Breast epithelium (tissue), 3 donors: ENCODE measurements around the gene MDH1B.

Experiments used
- CTCF ChIP-seq, 3 donors: fragments of 450-650 bp; IDR thresholded peaks; one replicate each; pipeline ENCODE4 v1.5.1; 2016 to 2017; ENCODE audit warnings: antibody characterized with exemption in 3 of 3, mild to moderate bottlenecking in 3 of 3, moderate library complexity in 3 of 3
- POLR2AphosphoS5 ChIP-seq, 3 donors: sonication (generic); formaldehyde crosslinking; IDR thresholded peaks; one replicate each; pipeline ENCODE4 v1.6.1; 2017; ENCODE audit warnings: antibody characterized with exemption in 3 of 3

- peak; percentile 62 to 92 (median 91) for TF ChIP-seq POLR2AphosphoS5 (IDR thresholded peaks at IDR 0.05)
- TF ChIP-seq CTCF (IDR thresholded peaks at IDR 0.05): no peak
Measured at GRCh38 chr2:206765242-206766056, at the start of gene MDH1B, which contains the start of gene FASTKD2.
